ENCODE data around the gene SMIM36.
A peak's percentile ranks its signal among the peaks of the same experiment; 100 is the strongest.
"Not testable (repeated sequence)": the region's sequence is repeated elsewhere in the genome, so short reads cannot be mapped to it uniquely, and the experiment has no call there.

The SMIM36 gene

DNA sequence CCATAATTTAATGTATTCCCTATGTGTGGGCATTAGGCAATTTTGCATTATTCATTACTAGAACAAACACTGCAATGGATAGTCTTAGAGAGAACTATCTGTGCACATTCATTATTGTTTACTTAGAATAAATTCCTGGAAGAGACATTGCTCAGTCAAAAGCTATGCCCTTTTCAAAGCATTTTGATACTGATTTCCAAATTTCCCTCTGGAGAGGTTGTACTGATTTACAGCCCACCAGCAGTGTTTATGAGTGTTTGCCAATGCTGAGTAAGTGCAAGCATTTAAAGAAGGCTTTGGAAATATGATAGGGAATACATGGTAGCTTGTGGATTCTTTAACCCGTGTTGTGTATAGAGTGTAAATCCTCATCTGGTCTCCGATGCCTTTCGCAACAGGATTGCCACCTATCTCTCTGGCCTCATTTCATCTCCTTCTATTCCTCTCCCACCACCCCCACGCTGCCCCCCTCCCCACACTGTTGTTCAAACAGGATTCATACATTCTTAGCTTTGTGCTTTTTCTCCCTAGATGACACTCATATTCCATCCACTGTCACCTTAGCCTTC is 56.3 kb downstream of the SMIM36 start:
- peak; percentile 84 for DNase-seq (ENCODE audit: low read depth)

DNA sequence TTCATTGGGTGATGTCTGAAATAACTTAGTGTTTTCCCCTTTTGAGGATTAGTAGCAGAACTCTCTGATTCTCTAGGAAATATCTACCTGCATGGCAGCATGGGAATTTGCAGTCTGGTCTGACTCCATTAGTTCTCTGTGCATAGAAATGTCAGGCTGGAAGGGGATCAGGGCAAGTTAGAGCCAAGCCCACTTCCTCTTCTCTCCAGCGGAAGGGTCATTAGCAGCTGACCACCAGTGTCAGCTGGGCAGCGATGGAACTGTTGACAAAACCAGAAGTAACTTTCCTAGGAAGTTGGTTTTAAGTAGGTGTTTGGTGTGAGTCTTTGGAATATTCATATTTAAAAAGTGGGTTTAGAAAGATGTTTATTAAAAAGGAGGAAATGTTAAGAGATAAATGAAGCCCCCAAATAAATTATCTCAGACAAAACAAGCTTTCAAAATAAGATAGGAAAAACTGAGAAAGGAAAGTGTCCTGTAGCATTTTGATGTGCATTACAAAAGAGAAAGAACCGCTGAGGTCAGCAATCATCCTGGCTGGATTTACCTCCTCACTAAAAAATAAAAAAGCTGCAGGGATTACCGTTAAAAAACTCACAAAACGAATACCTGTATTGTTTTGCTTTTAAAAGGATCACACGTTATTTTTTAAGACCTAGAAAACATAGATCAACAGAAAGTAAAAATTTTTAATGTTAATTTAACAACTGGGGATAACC is 57.3 kb downstream of the SMIM36 start:
- DNase-seq (ENCODE audit: low read depth), result no peak

DNA sequence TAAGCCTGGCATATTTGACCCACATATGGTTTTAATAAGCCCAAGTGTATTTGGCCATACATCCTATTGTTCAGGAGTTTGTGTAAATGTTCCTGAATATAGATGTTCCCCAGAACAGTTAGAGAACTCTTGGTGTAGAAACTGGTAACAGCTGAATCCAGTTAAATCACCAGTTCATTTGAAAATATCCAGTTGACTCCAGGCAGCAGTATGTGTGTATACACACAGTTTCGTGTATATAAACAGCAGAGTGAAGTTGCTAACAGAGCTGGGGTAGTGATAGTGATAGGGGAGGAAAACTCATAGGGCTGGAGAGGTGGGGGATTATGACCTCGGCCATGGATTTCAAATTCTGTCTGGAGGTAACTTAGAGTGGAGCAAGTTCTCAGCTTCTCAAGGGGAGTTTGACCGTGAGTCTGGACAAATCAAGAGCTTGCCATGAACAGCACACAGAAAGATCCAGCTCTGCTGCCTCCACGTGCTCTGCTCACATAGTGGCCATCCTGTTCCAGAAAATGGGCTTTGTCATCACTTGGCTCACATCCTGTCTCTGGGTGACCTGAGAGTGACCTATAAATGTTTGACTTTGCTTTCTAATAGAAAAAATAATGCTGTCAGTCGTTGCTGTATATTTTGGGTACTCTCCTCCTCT is 59.0 kb downstream of the SMIM36 start:
- peak; percentile 80 for DNase-seq (ENCODE audit: low read depth)

DNA sequence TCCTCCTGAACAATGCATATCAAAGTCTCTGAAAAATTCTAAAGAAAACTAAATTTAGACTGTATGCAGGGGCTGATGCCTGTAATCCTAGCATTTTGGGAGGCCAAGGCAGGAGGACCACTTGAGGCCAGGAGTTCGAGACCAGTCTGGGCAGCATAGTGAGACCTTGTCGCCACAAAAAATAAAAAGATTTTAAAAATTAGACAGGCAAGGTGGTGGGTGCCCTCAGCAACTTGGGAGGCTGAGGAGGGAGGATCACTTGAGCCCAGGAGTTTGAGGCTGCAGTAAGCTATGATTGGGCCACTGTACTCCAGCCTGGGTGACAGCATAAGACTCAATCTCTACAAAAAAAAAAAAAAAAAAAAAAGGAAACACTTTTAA is 59.5 kb downstream of the SMIM36 start:
- DNase-seq (ENCODE audit: low read depth), result no peak

DNA sequence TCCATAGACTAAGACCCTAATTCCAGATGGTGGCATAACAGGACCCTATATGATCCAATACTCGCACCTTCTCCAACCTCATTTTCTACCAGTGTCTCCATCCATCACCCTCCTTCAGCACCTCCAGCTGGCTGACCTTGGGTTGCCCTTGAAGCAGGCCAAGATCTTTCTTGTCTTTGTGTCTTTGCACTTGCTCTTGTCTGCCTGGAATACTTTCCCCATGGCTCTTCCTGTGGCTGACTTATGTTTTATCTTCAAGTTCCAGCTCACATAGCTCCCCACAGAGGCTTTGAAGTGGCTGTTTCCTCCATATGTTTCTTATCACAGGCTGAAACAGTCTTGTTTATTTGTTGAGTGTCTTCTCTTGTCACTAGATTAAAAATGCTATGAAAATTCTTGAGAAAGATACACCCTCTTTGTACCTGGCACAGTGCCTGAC is 60.0 kb downstream of the SMIM36 start:
- no peak for DNase-seq (ENCODE audit: low read depth)

DNA sequence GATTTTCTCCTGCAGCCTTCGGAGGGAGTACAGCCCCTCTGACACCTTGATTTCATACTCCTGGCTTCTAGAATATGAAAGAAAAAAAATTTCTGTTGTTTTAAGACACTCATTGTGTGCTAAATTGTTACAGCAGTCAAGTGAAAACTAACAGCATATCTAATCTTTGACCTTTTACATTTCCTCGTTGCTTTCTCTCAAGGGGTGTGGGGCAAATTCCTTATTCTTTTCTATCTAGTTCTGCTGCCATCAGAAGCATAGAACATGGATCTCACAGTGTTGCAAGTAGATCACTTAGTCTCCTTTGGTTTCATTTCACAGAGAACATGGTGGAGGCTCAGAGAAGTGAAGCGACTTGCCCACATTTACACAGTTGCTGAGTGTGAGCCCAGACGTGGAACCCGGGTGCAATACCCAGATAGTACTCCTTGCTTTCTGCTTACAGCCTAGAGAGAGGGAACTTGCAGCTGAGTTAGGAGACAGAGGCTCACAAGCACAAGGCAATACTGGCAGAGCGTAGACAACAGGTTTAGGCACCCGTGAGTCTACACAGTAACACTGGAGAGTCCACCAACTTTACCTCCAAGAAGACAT is 60.9 kb downstream of the SMIM36 start:
- DNase-seq (ENCODE audit: low read depth), result no peak

DNA sequence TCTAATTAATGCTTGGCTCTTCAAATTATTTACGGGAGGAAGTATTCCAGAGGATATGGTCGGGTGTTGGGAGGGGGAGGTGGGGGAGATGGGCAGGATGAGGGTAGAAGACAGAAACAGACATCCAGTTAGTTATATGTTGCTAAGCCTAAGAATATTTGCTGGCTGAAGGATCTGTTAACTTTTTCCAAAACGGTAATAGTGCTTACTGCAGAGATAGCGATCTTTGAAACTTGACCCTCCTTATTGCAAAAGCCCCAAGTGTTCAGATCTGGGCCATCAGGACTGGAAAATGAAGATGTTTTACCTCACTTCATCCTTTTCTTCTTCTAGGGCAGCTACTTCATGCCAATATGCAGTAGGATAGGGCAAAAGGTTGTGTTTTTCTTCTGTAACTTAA is 62.6 kb downstream of the SMIM36 start:
- DNase-seq (ENCODE audit: low read depth), result peak; percentile 80

DNA sequence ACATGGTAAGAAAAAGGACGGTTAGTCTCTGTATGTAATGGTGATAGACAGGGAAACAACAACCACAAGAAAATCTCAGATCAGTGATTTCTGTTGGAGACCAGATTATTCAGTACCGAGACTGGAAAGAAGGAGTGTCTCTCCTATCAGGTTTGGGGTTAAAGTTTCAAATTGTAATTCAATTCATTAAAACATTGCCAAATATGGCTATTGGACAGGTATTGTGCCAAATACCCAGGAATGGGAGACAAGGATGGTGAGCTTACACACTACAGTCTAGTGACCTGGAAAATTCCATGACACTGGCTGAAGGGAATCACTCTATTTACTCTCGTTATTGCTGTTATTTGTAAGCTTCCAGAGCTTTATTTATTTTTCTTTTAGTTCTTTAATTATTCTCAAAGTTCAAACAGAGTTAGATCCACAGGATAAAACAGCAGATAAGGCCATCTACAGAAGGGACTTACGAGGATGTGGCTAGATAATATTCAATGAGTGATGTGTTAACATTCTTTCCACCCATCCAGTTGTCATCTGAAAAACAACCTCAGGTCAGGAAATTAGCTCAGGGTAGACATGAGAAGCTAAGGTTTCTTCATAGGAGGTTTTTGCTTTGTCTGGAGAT is 64.6 kb downstream of the SMIM36 start:
- DNase-seq (ENCODE audit: low read depth), result no peak

DNA sequence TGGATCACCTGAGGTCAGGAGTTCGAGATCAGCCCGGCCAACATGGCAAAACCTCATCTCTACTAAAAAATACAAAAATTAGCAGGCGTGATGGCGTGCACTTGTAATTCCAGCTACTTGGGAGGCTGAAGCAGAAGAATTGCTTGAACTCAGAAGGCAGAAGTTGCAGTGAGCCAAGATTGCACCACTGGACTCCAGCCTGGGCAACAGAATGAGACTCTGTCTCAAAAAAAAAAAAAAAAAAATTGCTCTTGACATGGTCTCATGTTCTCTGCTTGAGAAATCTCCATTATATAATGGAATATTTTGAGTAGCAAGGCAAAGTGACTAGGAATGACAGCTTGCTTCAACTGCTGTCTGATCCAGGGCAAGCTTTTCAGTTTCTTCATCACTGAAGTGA is 65.2 kb downstream of the SMIM36 start:
- DNase-seq (ENCODE audit: low read depth), result not testable (repeated sequence)

DNA sequence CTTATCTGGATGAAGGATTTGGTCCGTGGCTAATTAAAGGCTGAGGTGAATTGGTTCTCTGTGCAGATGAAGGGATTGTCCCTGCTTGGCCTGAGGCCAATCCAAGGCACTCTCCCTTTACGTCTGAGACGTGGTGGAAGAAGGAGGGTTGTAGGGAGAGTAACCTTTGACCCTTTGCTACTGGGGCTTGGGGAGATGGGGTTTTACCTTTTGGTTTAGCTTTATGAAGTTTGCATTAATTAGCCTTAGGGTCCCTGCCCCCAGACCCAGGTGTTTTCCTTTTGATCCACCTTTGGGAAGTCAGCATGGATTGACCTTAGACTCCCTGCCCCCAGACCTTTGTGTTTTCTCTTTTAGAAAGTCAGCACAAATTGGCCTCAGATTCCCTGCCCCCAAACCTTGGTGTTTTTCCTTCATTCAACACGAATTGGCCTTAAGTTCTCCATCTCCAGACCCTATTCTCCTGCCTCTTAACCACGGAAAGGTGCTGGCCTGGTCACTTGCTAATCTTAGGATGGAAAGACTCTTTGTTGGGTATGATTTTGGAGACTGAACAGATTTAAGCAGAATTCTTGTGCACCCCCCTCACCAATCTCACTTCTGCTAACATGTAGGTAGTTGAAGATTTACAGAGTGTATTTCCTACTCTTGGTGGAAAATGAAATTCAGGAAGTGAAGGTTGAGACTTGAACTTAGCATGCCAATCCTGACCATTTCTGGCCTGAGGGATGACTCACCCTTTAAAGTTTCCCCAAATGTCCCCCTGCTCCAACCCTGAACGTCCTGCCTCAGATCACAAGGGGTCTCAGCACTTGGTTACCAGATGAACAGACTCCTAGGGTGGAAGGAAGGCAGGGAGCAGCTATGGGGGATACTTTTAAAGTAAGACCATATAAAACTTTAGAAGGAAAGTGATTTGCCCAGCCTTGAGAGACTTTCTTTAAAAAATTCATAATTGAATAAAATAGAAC is 66.5 kb downstream of the SMIM36 start:
- no peak for DNase-seq (ENCODE audit: low read depth)

DNA sequence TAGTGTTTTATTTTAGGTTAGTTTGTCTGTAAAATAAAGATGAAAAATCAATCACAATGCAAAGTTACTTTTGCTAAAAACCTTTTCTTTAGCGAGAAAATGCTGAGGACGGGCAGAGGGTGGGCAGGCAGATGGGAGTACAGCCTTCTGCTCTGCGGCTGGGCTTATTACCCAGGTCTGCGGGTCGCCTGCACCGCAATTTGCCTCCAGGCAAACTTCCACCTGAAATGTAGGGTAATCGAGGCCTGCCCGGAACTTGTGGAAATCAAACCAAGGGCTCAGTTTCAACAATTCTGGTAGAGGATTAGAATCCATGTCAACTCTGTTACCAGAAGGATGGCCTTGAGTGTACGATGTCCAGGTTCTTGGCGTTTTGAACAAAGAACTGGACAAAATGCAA is 67.3 kb downstream of the SMIM36 start:
- DNase-seq (ENCODE audit: low read depth), result no peak

DNA sequence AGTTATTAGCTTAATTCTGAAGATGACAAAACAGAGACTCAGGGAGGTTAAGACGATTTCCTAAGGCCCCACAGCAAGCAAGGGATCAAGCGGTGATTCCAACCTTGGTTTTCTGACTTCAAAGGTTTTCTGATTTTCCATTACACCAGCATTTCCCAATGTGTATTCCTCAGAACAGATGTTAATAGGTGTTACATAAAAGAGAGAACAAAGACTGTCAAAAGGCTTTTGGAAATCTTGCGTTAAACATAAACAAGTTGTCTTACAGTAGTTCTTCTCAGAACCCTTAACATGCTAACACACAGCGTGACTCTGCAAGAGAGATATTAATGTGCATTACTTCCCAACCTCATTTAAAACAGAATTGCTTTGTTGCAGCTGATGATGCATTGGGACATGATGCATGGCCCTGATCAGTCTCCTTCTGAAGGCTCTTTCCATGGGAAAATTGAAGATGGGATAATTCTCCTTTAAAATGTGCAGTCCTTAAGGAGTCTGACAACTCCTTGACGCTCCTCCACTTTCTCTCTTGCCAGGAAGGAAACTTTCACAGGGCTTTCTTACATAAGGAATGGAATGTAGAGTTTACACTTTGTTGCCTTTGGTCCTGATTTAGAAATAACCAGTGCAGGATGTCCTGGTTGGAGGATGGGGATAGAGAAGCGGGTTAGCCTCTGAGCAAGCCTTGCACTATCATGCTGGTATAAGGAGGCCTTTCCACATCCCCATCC is 68.1 kb downstream of the SMIM36 start:
- no peak for DNase-seq (ENCODE audit: low read depth)

DNA sequence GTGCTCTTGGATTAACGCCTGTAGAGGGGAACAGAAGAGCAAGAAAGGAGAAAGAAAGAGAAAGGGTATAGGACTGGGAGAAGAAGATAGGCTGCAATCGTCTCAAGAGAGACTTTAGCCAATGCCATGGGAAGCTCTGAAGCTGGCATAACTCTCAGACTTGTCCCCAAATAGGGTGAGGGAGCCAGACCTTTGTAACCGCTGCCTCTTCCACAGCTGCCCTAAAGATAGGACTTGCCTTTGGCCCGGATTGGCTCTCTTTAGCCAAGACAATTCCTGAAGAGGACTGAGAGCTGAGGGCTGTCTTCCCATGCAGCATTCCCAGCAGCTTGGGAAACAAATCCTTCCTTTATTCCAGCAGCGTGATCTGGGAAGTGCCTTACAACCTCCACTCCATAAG is 68.8 kb downstream of the SMIM36 start:
- no peak for DNase-seq (ENCODE audit: low read depth)

DNA sequence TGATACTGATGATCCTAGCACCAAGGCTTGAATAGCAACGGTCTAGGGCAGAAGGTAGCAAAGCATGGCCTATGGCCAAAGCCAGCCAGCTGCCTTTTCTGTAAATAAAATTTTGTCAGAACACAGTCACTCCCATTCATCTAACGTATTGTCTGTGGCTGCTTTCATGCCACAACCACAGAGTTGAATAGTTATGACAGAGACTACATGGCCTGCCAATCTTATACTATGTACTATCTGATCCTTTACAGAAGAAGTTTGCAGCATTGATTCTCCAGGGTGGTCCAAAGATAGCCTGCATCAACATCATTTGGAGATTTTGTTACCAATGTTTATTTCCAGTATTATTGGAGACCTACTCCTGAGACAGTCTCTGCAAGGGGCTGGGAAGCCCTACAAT is 69.7 kb downstream of the SMIM36 start:
- no peak for DNase-seq (ENCODE audit: low read depth)

DNA sequence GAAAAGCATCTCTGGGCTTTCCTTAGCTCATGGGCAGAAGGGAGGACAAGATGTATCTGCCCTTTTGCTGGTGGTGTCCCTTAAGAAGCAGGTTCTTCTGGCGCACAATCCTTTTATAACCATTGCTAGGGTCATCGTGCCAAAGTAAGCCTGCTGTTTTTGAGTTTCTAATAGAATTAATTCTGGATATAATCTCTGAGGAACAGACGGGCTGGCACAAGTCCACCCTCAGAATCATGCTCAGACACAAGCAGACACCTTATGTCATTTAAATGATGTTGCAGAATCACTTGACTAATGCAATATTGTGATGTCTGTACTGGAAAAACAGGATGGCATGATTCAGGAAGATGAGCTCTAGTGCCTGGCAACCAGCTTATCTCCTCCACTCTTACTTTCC is 70.9 kb downstream of the SMIM36 start:
- no peak for DNase-seq (ENCODE audit: low read depth)

DNA sequence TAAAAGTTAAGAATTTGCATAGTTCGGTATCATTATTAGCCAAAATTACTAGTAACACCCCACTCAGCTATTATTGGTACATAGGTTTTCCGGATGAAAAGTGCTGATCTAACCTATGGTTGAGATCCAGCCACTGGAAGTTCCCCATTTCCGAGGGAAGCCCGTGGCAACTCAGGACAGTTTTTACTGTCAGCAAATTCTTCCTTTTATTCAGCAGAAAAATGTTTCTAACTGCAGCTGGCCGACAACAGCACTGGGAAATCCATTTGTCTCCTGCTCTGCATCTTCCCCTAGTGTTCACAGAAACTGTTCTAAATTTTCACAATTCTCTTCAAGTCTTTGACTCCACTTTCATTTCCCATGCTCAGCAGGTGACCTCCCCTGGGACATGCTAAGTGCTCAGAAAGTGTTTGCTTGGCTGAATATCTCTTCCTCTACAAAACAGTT is 74.1 kb downstream of the SMIM36 start:
- DNase-seq (ENCODE audit: low read depth), result no peak

DNA sequence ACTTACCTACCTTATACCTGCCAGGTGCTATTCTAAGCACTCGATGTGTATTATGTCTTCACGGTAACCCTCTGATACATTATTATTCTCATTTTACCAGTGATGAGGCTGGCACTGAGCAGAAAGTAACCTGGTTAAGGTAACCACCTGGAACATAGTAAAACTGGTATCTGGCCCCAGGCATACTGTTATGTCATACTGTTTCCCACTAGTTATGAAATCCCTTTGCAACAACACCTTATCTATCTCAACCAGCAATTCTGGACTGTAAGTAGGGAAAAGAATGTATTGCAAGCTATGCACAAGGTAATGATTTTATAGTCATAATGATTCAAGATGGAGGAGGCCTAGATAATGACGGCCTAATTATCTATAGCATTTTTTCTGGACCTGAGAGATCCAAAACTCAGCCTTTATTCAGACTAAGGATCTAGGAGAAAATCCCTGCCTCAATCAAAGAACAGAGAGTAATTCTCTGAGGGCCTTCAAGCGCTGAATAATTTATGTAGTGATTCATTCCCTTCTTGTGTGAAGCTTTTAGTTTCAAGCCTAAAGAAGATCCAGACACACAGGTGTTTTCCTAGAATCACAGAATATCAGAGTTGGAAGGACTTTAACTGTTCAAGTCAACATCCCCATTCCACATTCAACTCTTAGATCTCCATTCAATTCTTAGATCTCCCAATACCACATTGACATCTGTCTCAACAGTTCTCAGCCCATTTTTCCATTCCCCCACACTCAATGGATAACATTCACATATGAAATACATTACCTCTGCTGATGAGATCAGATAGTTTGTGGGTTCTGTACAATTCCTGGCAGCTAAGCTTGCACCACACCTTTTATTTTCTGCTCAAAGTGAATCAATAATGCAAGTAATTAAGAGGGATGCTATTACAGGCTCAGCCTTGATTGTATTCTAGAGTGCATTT is 74.8 kb downstream of the SMIM36 start:
- DNase-seq (ENCODE audit: low read depth), result no peak

DNA sequence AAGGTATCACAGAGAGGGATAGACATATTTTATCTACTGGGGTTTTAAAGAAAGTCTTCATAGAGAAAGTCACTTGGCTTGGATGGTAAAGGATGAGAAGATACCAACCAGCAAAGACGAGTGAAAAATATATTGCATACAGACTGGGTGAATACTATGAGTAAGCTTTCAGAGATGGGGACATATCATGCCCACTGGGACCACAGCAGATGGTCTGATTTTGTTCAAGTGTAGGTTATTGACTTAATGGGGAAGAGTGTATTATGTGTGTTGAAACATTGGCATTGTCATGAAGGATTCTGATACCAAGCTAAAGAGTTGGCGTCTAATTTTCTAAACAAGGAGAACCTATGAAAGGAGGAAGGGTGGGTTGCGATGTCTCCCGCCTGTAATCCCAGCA is 75.8 kb downstream of the SMIM36 start:
- no peak for DNase-seq (ENCODE audit: low read depth)

DNA sequence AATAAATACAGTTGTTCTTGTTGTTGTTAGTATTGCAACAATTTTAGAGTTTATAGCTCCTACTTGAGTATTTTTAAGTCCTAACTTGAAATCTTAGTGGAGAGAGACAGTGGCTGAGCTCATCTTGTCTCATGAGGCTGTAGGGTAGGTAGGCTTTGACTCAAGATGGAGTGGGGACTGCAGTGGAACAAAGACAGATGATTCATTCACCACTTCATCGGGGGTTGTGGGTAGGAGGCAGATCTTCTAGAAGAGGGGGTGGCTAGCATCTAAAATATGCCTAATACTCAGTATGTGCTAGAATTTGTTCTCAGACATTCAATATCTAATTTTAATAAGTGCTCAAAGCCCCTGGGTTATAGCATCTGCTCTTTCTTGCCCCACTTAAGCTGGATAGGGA is 76.5 kb downstream of the SMIM36 start:
- no peak for DNase-seq (ENCODE audit: low read depth)
